SHP77 (cell line): Measurements from ENCODE around the gene RNF138.
A peak's percentile ranks its signal among the peaks of the same experiment; 100 is the strongest.
"Not testable (repeated sequence)": the region's sequence is repeated elsewhere in the genome, so short reads cannot be mapped to it uniquely, and the experiment has no call there.

Experiments used
- DNase-seq, 2 experiments: peaks; one replicate each; lab custom pipeline; 2025; lab: John Stamatoyannopoulos, UW

The RNF138 gene

DNA sequence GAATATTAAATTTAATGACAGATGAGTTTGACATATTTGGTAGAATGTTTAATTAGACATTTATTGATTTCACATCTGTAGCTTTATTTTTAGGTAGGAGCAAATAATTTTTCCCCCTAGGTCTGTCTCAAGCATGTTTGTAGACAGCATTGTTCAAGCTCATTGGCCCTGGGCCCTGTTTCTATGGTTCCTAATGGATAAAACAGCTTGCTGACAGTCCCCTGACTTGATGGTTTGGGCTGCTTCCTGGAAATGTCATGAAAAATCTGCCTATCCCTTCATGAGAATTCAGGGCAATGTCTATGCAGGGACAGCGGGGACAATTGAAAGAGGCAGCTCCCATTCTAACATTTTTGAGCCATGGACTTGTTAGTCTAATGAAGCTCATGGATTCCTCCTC lies 83.6 kb downstream of the RNF138 start:
- peak in 1 of 2 experiments; percentile 29 for DNase-seq

DNA sequence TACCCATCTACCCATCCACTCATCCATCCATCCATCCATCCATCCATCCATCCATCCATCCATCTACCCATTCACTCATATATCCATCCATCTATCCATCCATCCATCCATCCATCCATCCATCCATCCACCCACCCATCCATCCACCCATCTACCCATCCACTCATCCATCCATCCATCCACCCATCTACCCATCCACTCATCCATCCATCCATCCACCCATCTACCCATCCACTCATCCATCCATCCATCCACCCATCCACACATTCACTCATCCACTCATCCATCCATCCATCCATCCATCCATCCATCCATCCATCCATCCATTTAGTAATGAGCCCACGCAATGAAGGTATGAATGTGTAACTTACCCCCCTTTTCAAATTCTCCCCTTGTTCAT lies 85.1 kb downstream of the RNF138 start:
- not testable (repeated sequence) for DNase-seq

DNA sequence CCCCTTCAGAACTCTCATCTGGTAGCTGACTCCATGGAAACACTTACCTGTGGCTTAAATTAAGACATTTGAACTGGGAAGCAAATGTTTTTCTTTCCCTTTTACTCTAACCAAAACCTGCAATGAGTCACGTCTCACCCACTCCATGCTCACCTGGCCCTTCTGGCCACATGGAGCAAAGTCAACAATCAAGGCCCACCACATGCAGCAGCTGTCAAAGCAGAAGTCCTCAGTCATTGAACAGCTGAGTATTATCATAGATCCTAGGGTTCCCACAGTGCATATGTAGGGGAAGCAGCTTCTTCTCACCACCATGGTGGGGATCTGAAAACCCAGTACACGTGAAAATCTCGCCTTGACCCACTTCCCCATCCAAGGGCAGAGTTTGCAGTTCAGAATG lies 85.9 kb downstream of the RNF138 start:
- peak; percentile 93 to 94 for DNase-seq
